GM12873 (cell line): Measurements from ENCODE around the gene MTARC2.

Experiments
- TF ChIP-seq, protein P1 (sequence below): IDR thresholded peaks from 2 replicates; pipeline ENCODE4 v1.5.1; 2012; ENCODE audit warnings: low read depth, mild to moderate bottlenecking, moderate library complexity, low read length, control low read depth; ENCODE audit not compliant: insufficient read depth; ENCODE audit errors: missing control alignments

The MTARC2 gene

DNA sequence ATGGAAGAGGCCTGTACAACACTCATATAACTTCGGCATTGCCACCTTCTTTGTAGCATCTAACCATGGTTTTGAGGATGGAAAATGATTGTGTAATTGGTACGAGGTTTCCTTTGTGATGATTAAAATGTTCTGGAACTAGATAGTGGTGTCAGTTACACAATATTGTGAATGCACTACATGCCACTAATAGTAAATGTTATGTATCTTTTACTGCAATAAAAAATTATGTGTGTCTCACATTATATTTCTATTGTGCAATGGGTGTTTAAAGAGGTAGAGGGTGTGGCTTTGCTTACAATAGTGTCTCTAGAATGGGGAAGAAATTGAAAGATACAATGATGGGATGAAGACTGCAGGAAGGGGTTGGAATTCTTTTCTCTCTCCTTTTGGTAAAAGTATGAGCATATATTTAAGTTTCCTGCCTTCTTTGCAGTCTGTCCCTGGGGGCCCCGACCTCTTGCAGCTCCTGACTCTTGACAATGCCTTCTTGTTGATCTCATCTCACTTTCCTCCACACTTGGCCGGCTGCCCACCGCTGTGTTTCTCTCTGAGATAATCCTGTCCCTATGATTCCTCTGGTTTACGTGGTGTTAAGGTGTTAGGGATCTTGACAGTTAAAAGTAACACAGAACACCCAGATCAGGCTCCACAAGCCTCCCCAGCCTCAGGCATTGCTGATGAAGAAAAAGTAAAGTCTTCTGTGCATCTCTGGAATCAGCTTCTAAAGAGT, 77.9 kb downstream of the MTARC2 start:
- TF ChIP-seq, protein P1, sequence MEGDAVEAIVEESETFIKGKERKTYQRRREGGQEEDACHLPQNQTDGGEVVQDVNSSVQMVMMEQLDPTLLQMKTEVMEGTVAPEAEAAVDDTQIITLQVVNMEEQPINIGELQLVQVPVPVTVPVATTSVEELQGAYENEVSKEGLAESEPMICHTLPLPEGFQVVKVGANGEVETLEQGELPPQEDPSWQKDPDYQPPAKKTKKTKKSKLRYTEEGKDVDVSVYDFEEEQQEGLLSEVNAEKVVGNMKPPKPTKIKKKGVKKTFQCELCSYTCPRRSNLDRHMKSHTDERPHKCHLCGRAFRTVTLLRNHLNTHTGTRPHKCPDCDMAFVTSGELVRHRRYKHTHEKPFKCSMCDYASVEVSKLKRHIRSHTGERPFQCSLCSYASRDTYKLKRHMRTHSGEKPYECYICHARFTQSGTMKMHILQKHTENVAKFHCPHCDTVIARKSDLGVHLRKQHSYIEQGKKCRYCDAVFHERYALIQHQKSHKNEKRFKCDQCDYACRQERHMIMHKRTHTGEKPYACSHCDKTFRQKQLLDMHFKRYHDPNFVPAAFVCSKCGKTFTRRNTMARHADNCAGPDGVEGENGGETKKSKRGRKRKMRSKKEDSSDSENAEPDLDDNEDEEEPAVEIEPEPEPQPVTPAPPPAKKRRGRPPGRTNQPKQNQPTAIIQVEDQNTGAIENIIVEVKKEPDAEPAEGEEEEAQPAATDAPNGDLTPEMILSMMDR: no peak

DNA sequence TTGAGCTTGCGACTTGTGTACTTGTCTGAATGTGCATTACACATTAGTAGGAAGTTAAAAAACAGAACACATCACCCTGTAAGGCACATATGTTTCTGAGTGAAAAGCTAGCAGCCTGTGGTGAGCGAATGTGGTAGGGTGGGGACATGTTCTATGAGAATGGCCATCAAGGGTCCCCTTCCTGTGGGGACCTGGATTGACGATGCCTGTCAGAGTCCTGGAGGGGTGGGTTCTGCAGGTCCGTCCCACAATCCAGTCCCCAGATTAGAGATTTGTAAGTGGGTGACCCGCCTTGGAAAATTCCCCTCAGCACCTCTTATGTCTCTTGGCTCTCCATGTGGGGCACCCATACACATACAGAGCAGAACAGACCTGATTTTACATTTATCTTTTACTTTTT, 78.6 kb downstream of the MTARC2 start:
- TF ChIP-seq, protein P1: no peak

DNA sequence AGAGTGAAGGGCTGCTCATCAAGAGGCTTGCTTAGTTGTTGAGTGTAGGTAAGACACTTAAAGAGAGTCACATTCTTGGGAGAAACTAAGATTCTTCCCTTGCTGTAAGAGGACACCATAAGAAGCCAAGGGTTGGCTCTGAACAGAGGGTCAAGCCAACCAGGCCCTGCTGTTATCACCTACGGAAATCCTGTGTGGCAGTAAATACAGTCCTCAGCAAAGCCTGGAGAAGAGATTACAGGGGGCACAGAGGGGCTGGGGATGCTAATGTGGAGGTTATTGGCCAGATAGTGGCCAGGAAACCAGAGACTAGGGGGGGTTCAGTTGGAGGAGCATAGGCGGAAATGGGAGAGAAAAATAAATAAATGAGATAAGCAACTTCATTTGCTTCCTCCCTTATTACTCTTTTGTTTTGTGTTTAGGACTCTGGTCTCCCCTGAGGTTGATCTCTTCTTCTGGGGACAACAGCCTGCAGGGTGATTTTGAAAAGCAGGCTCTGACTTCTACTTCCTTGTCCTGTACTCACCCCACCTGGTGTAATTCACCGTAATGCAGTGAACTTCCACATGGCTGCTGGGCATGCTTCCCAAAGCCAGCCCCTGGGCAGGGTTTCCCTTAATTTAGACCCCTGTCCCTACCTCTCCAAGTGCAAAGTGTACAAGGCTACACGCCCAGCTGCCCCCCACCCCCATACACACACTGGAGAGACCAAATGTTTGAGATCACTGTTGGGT, 79.5 kb downstream of the MTARC2 start:
- TF ChIP-seq, protein P1: no peak

DNA sequence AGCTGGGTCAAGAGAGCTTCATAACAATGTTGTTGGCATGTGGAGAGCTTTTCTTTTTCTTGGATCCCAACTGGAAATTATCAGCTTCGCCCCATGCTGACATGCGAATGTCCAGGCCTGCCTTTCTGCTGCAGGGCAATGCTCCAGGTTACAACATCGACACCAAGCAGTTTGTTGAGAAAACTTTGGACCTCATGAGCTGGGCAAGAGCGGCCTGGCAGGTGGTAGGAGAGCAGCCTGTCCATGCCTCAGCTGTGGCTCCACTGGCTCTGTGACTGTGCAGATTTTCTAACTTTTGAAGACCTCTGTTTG, 80.0 kb downstream of the MTARC2 start:
- TF ChIP-seq, protein P1: no peak

DNA sequence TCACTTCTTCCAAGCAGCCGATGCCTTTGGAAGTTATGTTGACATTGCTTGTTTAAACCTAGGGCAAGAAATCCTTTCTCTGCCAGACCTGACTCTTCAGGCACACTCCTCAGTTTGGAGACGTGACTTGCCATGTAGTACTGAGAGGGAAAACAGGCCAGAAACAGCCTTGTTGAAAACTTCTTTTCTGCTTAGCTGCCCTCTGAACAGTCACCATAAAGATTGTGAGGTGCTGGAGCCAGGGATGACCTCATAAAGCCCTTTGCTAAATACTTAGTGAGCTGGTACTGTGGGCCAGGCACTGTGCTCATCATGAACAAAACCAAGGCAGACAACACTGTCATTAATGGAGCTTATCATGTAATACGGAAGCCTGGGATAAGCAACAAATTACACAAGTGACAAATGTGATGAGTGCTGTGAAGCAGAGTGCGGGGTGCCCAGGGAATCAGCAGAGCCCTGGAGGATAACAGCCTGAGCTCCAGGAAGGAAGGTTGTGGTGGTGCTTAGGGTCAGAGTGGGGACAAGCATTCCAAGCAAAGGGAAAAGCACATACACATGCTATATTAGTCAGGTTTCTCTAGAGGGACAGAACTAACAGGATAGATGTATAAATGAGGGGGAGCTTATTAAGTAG, 80.9 kb downstream of the MTARC2 start:
- TF ChIP-seq, protein P1: no peak

DNA sequence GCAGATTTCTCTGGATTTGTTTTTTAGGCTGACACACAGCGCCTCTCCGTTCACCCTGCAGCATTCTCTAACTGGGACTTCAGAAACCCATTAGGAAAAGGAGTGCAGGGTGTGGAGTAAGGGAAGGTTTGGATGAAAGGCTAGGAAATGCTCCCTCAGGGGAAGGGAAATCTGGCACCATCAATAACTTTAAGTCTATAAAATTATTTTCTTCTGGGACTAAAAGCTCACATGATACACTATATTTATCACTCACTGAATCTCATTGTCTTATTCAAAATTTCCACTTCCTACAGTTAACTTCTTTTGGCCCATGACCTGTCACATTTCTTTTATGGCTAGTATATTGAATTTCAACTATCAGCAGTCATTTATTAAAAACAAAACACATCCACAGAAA, 85.3 kb downstream of the MTARC2 start:
- TF ChIP-seq, protein P1: no peak
